NCI-H1092 (cell line): ENCODE measurements around the gene MAD1L1.

Experiments used
- DNase-seq: peaks from one replicate; lab custom pipeline; 2025; lab: John Stamatoyannopoulos, UW

Gene MAD1L1

GRCh38 chr7:1895664-1896515, 336.9 kb downstream of the MAD1L1 start:
- DNase-seq = no peak

- no peak for DNase-seq
These were observed 337.7 kb downstream of the MAD1L1 start for GRCh38 chr7:1894906-1895663.

- DNase-seq = no peak
These were observed 338.3 kb downstream of the MAD1L1 start for GRCh38 chr7:1894313-1894900.

GRCh38 chr7:1893451-1893850, 339.3 kb downstream of the MAD1L1 start:
- no peak for DNase-seq

GRCh38 chr7:1893036-1893435, 339.7 kb downstream of the MAD1L1 start:
- DNase-seq = no peak

- DNase-seq = no peak
These were observed 340.5 kb downstream of the MAD1L1 start for GRCh38 chr7:1892011-1892965.

- no peak for DNase-seq
These were observed 342.2 kb downstream of the MAD1L1 start for GRCh38 chr7:1890289-1891235.

GRCh38 chr7:1889556-1890181, 343.1 kb downstream of the MAD1L1 start:
- no peak for DNase-seq

- no peak for DNase-seq
These were observed 343.7 kb downstream of the MAD1L1 start for GRCh38 chr7:1889091-1889490.

GRCh38 chr7:1888425-1888824, 344.3 kb downstream of the MAD1L1 start:
- no peak for DNase-seq

- DNase-seq = no peak
These were observed 345.5 kb downstream of the MAD1L1 start for GRCh38 chr7:1887251-1887650.

GRCh38 chr7:1886361-1887064, 346.2 kb downstream of the MAD1L1 start:
- no peak for DNase-seq

- DNase-seq = no peak
These were observed 347.1 kb downstream of the MAD1L1 start for GRCh38 chr7:1885465-1886226.

- DNase-seq = no peak
These were observed 348.0 kb downstream of the MAD1L1 start for GRCh38 chr7:1884583-1885350.

GRCh38 chr7:1883834-1884582, 348.7 kb downstream of the MAD1L1 start:
- no peak for DNase-seq

GRCh38 chr7:1883031-1883761, 349.5 kb downstream of the MAD1L1 start:
- no peak for DNase-seq
